IMR-90 (cell line): ENCODE measurements around the gene KRTAP3-1. TPM values are rescaled to one million over a fixed set of nuclear protein-coding genes. Genes with fewer than 3 reads are reported as not detected.
"Not testable (repeated sequence)": the region's sequence is repeated elsewhere in the genome, so short reads cannot be mapped to it uniquely, and the experiment has no call there.

Source experiments
- ATAC-seq: fragments of 200-7000 bp; cut with Tn5 transposase; 2 replicates; pipeline ENCODE4 v1.9.1; 2020; ENCODE audit warnings: low read depth, mild to moderate bottlenecking, moderate library complexity
- BruUV-seq: library from RNA; stranded (reverse); fragments of 400-500 nt; replicated peaks from 2 replicates; lab custom pipeline; 2021; lab: Mats Ljungman, UMichigan
- CTCF ChIA-PET: fragments of 300-600 bp; formaldehyde crosslinking; extraction: SDS; loops from one replicate; lab custom pipeline; 2021; ENCODE audit warnings: antibody characterized with exemption; lab: Yijun Ruan, JAX
- POLR2A ChIA-PET: fragments of 300-600 bp; sonication (Branson Sonifier 250); formaldehyde crosslinking; loops from one replicate; lab custom pipeline; 2022; ENCODE audit warnings: antibody characterized with exemption; ENCODE audit not compliant: unreplicated experiment; lab: Charles Lee
- DNase-seq: peaks from one replicate; pipeline ENCODE4 v3.0.0; 2013
- H2AFZ ChIP-seq: replicated peaks from 2 replicates; pipeline ENCODE3; 2013; ENCODE audit warnings: low read length, mild to moderate bottlenecking; ENCODE audit not compliant: poor library complexity
- H2AK5ac ChIP-seq: 2 replicates; pipeline ENCODE4 v1.6.1; 2013; ENCODE audit warnings: low read depth, low read length, inconsistent platforms
- H2AK9ac ChIP-seq: replicated peaks from 2 replicates; pipeline ENCODE3; 2013; ENCODE audit warnings: mild to moderate bottlenecking, low read depth, low read length, moderate library complexity; ENCODE audit not compliant: poor library complexity
- H2BK120ac ChIP-seq: 2 replicates; pipeline ENCODE4 v1.6.1; 2013; ENCODE audit warnings: low read depth, low read length, inconsistent platforms
- H2BK15ac ChIP-seq: 3 replicates; pipeline ENCODE4 v1.6.1; 2013; ENCODE audit warnings: low read depth, low read length, inconsistent platforms
- H2BK20ac ChIP-seq: 2 replicates; pipeline ENCODE4 v1.6.1; 2013; ENCODE audit warnings: low read depth, mild to moderate bottlenecking, inconsistent platforms, low read length, moderate library complexity
- H2BK5ac ChIP-seq: 2 replicates; pipeline ENCODE4 v1.6.1; 2013; ENCODE audit warnings: mild to moderate bottlenecking, low read depth, low read length, inconsistent platforms; ENCODE audit not compliant: poor library complexity, severe bottlenecking
- H3K14ac ChIP-seq: replicated peaks from 2 replicates; pipeline ENCODE4 v1.6.1; 2013; ENCODE audit warnings: low read depth, low read length, inconsistent platforms
- H3K18ac ChIP-seq: 2 replicates; pipeline ENCODE4 v1.6.1; 2013; ENCODE audit warnings: low read depth, low read length, control low read depth
- H3K23ac ChIP-seq: 2 replicates; pipeline ENCODE4 v1.6.1; 2013; ENCODE audit warnings: low read depth, low read length, inconsistent platforms
- H3K27ac ChIP-seq: 2 replicates; pipeline ENCODE4 v1.5.1; 2013; ENCODE audit warnings: mild to moderate bottlenecking, control low read depth, low read length; ENCODE audit not compliant: insufficient read depth
- H3K27me3 ChIP-seq: 2 replicates; pipeline ENCODE4 v1.6.1; 2013; ENCODE audit warnings: low read length; ENCODE audit not compliant: control insufficient read depth, insufficient read depth
- H3K36me3 ChIP-seq: 2 replicates; pipeline ENCODE4 v1.6.1; 2013; ENCODE audit warnings: low read length, mixed read lengths; ENCODE audit not compliant: control insufficient read depth, insufficient read depth
- H3K4ac ChIP-seq: 2 replicates; pipeline ENCODE4 v1.6.1; 2013; ENCODE audit warnings: low read depth, low read length, inconsistent platforms
- H3K4me1 ChIP-seq: 2 replicates; pipeline ENCODE4 v1.6.1; 2013; ENCODE audit warnings: low read length, mixed read lengths; ENCODE audit not compliant: control insufficient read depth, insufficient read depth
- H3K4me2 ChIP-seq: 2 replicates; pipeline ENCODE4 v1.6.1; 2013; ENCODE audit warnings: low read depth, mild to moderate bottlenecking, control low read depth, low read length, moderate library complexity
- H3K4me3 ChIP-seq: 2 replicates; pipeline ENCODE4 v1.5.1; 2013; ENCODE audit warnings: low read depth, mild to moderate bottlenecking, control low read depth, low read length, moderate library complexity; ENCODE audit not compliant: insufficient read depth
- H3K56ac ChIP-seq: 2 replicates; pipeline ENCODE4 v1.6.1; 2013; ENCODE audit warnings: low read length, inconsistent platforms; ENCODE audit not compliant: insufficient read depth; ENCODE audit errors: extremely low read depth
- H3K79me1 ChIP-seq, 2 experiments: 2 replicates each; pipeline ENCODE4 v1.6.1; 2013; ENCODE audit warnings: low read length in 2 of 2, inconsistent platforms in 1 of 2, low read depth in 1 of 2
- H3K9ac ChIP-seq: 2 replicates; pipeline ENCODE4 v1.6.1; 2013; ENCODE audit warnings: low read depth, low read length, control low read depth
- H3K9me1 ChIP-seq: 2 replicates; pipeline ENCODE4 v1.6.1; 2013; ENCODE audit warnings: low read length, inconsistent platforms; ENCODE audit not compliant: insufficient read depth
- H3K9me3 ChIP-seq: 2 replicates; pipeline ENCODE4 v1.6.1; 2013; ENCODE audit warnings: low read length; ENCODE audit not compliant: control insufficient read depth, insufficient read depth
- H4K20me1 ChIP-seq: 2 replicates; pipeline ENCODE4 v1.6.1; 2013; ENCODE audit warnings: low read length, inconsistent platforms; ENCODE audit not compliant: insufficient read depth
- H4K5ac ChIP-seq: 2 replicates; pipeline ENCODE4 v1.6.1; 2013; ENCODE audit warnings: mild to moderate bottlenecking, low read depth, low read length, control low read depth
- H4K8ac ChIP-seq, 2 experiments: 2 replicates each; pipeline ENCODE4 v1.6.1; 2013; ENCODE audit warnings: low read depth in 2 of 2, low read length in 2 of 2, control low read depth in 1 of 2, inconsistent platforms in 1 of 2
- H4K91ac ChIP-seq: 2 replicates; pipeline ENCODE4 v1.6.1; 2013; ENCODE audit warnings: low read depth, low read length, inconsistent platforms; ENCODE audit not compliant: insufficient read depth
- BHLHE40 ChIP-seq: fragments of 150-350 bp; IDR thresholded peaks from 2 replicates; pipeline ENCODE4 v1.6.1; 2016; ENCODE audit warnings: mild to moderate bottlenecking, low read depth, low read length
- FOS ChIP-seq: fragments of 150-350 bp; IDR thresholded peaks from 2 replicates; pipeline ENCODE4 v1.6.1; 2016; ENCODE audit warnings: low read depth, low read length
- MXI1 ChIP-seq: IDR thresholded peaks from 2 replicates; pipeline ENCODE4 v1.6.1; 2012; ENCODE audit warnings: low read depth, mild to moderate bottlenecking, low read length, moderate library complexity, borderline replicate concordance
- RAD21 ChIP-seq: IDR thresholded peaks from 2 replicates; pipeline ENCODE4 v1.6.1; 2012; ENCODE audit warnings: low read length, improper control_type of control experiment
- USF2 ChIP-seq: fragments of 150-350 bp; IDR thresholded peaks from 2 replicates; pipeline ENCODE4 v1.6.1; 2017; ENCODE audit warnings: mild to moderate bottlenecking, antibody characterized with exemption, low read length, low read depth
- WGBS, 2 experiments: methylation state at CpG; one replicate each; pipeline versions ENCODE4 v1.1.5 to v1.1.7; 2013; ENCODE audit warnings: missing lambda C conversion rate in 2 of 2; ENCODE audit not compliant: insufficient read length in 1 of 2; ENCODE audit errors: extremely low coverage in 2 of 2; 5-methylcytosine and 5-hydroxymethylcytosine counted together
- dilution Hi-C: fragments of 300-500 bp; cut with HindIII; formaldehyde crosslinking; loops from one replicate; pipeline ENCODE4 v1.14.3; 2018; ENCODE audit warnings: low sequenced_read_pairs; ENCODE audit not compliant: unreplicated experiment
- in situ Hi-C: fragments of 300-500 bp; cut with MboI; formaldehyde crosslinking; loops from 3 replicates; pipeline ENCODE4 v1.14.3; 2019; ENCODE audit warnings: low sequenced_read_pairs, inconsistent platforms, mixed read lengths
- intact Hi-C: fragments of 100-400 bp; cut with micrococcal nuclease; formaldehyde crosslinking; loops from 2 replicates; pipeline ENCODE4 v1.10.0; 2022
- polyA plus RNA-seq, 3 experiments: library from polyadenylated mRNA; depleted of rRNA; stranded (reverse); fragments of >200 nt; gene quantifications; 2 replicates each; pipeline ENCODE4 v1.2.3, GENCODE V29; 2012; ENCODE audit warnings: low replicate concordance in 1 of 3
- total RNA-seq: library from RNA; depleted of rRNA; stranded (reverse); fragments of >200 nt; gene quantifications from 2 replicates; pipeline ENCODE4 v1.2.3, GENCODE V29; 2012

The KRTAP3-1 gene
- total and polyA plus RNA-seq, 2 of the 4 experiments (the other 2 are of a cell fraction) = not detected

- intact Hi-C loops = no loop called here
Observed at GRCh38 chr17:41048441-41048840, 39.5 kb upstream of the KRTAP3-1 start.

GRCh38 chr17:41046735-41047465, 38.0 kb upstream of the KRTAP3-1 start, which contains the start of gene KRTAP2-1:
Gene KRTAP2-1, minus strand, starts transcription at chr17:41047316. Its CDS starts 49 bp downstream, at chr17:41047267.
- peak within 1 kb of the TSS; percentile 90 for H2AK5ac ChIP-seq
- H2BK15ac ChIP-seq = peak within 1 kb of the TSS; percentile 84
- H3K9ac ChIP-seq, dilution Hi-C loops, H3K4me1 ChIP-seq, H4K20me1 ChIP-seq, H3K27me3 ChIP-seq, CTCF ChIA-PET, H2AFZ ChIP-seq, BruUV-seq, H3K36me3 ChIP-seq, H3K4me3 ChIP-seq, intact Hi-C loops, H3K79me1 ChIP-seq, ATAC-seq, H3K9me3 ChIP-seq, H3K4me2 ChIP-seq, POLR2A ChIA-PET, H4K5ac ChIP-seq, in situ Hi-C loops, H2AK9ac ChIP-seq, DNase-seq: not testable (repeated sequence)
- H3K27ac ChIP-seq = peak within 1 kb of the TSS; percentile 69; the same call in 1 of the 2 replicates
- no CpG with 5 or more reads among the region's 33 CpGs for WGBS, 2 experiments
- H3K18ac ChIP-seq = peak within 1 kb of the TSS; percentile 97
- H4K91ac ChIP-seq = peak within 1 kb of the TSS; percentile 85
- peak within 1 kb of the TSS; percentile 58 for H3K56ac ChIP-seq
- H2BK20ac ChIP-seq = peak within 1 kb of the TSS; percentile 93
- peak within 1 kb of the TSS; percentile 33 to 76; a peak in 3 of 4 replicates for H4K8ac ChIP-seq
- peak within 1 kb of the TSS; percentile 88 for H2BK120ac ChIP-seq
- H3K14ac ChIP-seq = peak within 1 kb of the TSS; percentile 86
- peak within 1 kb of the TSS; percentile 82 for H2BK5ac ChIP-seq
- H3K4ac ChIP-seq = peak within 1 kb of the TSS; percentile 80
- 0 out of 2 replicates have a peak within 1 kb of the TSS, but pooled peaks have one; percentile 58 for H3K23ac ChIP-seq
- H3K9me1 ChIP-seq = peaks cover 11% of the 10 kb centered on the region; the same call in 1 of the 2 replicates

More at GRCh38 chr17:41048441-41048840, 39.5 kb upstream of the KRTAP3-1 start:
- Histone ChIP-seq H4K5ac (peak overlapping the region; percentile 94; the same call in 1 of the 2 replicates), H4K8ac (peak overlapping the region; percentile 33 to 76; a peak in 3 of 4 replicates), H3K9me3 (no peaks in the 10 kb centered on the region), H3K23ac (peak overlapping the region; percentile 57), H2BK20ac (peak overlapping the region; percentile 93), H2BK120ac (peak overlapping the region; percentile 88), H3K36me3 (no peaks in the 10 kb centered on the region), H3K79me1 (no peaks in the 10 kb centered on the region), H3K4ac (peak overlapping the region; percentile 80), H3K4me1 (peaks cover 5% of the 10 kb centered on the region), H3K9me1 (peaks cover 11% of the 10 kb centered on the region; the same call in 1 of the 2 replicates), H3K27ac (peak overlapping the region; percentile 69), H4K91ac (peak overlapping the region; percentile 85), H2BK15ac (peak overlapping the region; percentile 55; the same call in 2 of the 3 replicates), H3K4me2 (peak overlapping the region; percentile 70), H3K4me3 (no peak overlapping the region), H2AFZ (peak overlapping the region; percentile 77), H3K18ac (peak overlapping the region; percentile 97), H3K56ac (peak overlapping the region; percentile 63), H3K27me3 (no peaks in the 10 kb centered on the region), H3K14ac (peak overlapping the region; percentile 83), H2BK5ac (peak overlapping the region; percentile 82), H3K9ac (no peak overlapping the region), H4K20me1 (no peaks in the 10 kb centered on the region), H2AK9ac (no peak overlapping the region), H2AK5ac (peak overlapping the region; percentile 84)
- ATAC-seq = peak; percentile 80
- TF ChIP-seq MXI1 = no peak
- TF ChIP-seq BHLHE40 = peak; percentile 43; the same call in 1 of the 2 replicates
- TF ChIP-seq RAD21 = 0 out of 2 replicates have a peak, but pooled peaks have one; percentile 1
- peak; percentile 19; the same call in 1 of the 2 replicates for TF ChIP-seq FOS
- TF ChIP-seq USF2 = no peak
- ChIA-PET CTCF (no interaction called here), POLR2A (interaction anchor here (1.0 kb wide), 1 partner anchor 11 kb away, joined by 5 read pairs; no protein-coding TSS in a partner anchor)
- DNase-seq = peak; percentile 60
- no TSS peak for BruUV-seq
- in situ Hi-C loops (no loop called here), dilution Hi-C loops (no loop called here)
- no CpG with 5 or more reads among the region's 7 CpGs for WGBS, 2 experiments
